ENCODE measurements around the gene ZDHHC14.
"Not testable (repeated sequence)": the region's sequence is repeated elsewhere in the genome, so short reads cannot be mapped to it uniquely, and the experiment has no call there.

The ZDHHC14 gene

GRCh38 chr6:157381631-157382621 lies 936 bp downstream of the ZDHHC14 start:
- peak; percentile 44 for DNase-seq

DNA sequence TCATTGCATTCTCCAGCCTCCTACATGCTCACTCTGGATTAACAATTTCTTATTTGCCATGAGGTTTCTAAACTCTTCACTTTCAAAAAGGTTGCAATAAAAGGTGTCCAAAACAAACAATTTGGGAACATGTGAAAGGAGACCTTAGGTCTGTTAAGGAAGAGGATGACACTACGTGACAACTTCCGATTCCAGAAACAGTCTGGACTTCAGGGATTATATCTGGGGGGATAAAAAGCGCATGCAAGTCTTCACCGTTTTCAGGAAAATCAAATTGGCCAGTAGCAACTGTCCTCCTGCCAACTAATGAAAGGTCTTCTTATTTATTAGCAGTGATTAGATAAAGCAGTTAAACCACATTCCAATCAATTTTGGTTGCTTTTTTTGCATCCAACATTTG lies 1.8 kb downstream of the ZDHHC14 start:
- DNase-seq = no peak

DNA sequence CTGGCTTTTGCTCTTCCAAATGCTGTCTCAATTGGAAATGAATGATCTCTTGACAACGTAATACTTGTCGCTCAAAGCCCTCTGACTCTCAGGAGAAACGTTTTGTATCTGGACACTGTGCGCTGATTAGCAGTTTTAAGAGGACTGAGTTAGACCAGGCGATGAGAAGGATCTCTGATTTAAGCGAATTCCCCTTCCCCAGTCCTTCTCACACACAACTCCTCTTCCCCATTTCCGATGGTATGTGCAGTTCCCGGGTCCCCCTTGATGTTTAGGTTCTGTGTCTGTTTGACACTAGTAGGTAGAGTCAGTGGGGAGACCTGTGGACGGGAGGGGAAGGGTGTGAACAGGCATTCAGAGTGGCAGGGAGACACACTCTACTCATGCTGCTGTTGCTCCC lies 2.5 kb downstream of the ZDHHC14 start:
- DNase-seq = no peak

DNA sequence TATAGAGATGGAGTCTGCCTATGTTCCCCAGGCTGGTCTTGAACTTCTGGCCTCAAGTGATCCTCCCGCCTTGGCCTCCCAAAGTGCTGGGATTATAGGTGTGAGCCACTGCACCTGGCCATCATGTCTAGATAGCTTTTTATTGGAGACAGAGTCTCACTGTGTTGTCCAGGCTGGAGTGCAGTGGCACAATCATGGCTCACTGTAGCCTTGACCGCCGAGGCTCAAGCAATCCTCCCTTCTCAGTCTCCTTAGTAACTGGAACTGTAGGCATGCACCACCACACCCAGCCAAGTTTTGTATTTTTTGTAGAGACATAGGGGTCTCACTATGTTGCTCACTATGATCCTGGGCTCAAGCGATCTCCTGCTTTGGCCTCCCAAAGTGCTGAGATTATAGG lies 4.0 kb downstream of the ZDHHC14 start:
- not testable (repeated sequence) for DNase-seq

- DNase-seq = no peak
These were observed 4.5 kb downstream of the ZDHHC14 start for GRCh38 chr6:157385482-157385881.

DNA sequence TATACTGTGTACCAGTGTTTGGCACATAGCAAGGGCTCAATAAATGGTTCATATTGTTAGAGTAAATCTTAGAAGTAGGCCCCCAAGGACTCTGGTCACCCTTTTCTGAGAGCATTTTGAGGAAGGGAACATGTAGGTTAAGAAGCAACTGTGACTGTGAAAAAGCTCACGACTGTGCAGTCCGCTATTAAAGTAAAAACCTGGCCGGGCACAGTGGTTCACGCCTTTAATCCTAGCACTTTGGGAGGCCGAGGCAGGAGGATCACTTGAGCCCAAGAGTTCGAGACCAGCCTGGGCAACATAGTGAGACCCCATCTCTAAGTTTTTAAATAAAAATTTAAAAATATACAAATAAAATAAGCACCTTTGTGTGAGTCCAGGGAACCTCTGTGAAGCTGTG lies 5.0 kb downstream of the ZDHHC14 start:
- no peak for DNase-seq

DNA sequence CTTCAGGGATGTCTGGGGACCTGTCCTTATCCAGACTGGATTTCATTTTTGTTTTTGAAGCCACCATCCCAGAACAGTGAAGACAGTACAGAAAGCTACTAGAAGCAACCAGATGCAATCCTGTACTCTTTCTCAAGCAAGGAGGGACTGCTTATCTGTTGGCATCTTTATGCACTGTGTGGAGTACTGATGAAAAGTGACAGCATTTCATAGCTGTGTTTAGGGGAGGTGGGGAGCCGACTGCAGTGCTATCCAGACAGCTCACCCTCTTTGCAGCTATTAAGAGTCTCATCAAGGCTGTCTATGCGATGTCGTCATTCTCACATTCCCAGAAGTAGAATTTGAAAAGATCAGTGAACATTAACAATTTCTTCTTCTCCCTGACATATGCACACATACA lies 5.5 kb downstream of the ZDHHC14 start:
- no peak for DNase-seq

DNA sequence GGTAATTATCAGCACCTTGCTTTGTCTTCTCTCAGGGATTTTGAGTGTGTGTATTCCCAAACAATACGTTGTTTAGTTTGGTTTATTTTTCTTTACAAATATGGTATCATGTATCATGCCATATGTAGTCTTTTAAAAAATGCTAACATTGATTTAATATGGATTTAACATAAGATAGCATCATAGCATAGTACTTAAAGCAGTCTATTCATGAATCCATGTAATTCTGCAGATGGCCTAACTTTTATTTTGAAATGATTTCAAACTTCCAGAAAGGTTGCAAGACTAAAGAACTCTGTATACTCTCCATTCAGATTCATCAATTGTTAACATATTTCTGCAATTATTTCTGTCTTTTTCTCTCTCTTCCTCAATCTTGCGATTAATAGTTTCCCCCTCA lies 7.9 kb downstream of the ZDHHC14 start:
- no peak for DNase-seq

DNA sequence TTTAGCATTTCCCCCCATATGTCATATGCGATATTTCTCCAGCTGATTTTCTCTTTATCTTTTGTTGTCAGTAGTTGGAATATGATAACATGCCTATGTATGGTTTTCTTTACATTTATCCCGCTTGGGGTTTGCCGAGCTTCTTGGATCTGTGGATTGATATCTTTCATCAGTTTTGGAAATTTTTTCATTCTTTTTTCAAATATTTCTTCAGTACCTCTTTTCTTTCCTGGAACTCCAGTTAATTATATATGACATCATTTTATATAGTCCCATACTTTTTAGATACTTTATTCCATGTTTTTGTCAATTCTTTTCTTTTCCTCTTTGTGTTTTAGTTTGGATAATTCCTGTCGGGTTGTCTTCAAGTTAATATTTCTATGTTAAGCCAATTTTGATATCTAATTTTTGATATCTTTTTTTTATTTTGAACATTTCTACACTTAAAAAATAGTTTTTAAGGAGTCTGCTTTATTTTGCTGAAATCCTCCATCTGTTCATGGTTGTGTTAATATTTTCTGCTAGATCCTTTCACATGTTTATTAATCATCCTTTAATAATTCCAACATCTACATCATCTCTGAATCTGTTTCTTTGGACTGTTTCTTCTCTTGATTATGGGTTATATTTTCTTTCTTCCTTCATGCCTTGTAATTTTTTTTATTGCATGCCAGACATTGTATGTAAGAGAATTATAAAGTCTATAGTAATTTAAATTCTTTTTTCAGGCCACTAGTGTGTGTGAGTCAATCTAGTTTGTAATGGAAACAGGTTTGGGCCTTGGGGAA lies 9.5 kb downstream of the ZDHHC14 start:
- no peak for DNase-seq

DNA sequence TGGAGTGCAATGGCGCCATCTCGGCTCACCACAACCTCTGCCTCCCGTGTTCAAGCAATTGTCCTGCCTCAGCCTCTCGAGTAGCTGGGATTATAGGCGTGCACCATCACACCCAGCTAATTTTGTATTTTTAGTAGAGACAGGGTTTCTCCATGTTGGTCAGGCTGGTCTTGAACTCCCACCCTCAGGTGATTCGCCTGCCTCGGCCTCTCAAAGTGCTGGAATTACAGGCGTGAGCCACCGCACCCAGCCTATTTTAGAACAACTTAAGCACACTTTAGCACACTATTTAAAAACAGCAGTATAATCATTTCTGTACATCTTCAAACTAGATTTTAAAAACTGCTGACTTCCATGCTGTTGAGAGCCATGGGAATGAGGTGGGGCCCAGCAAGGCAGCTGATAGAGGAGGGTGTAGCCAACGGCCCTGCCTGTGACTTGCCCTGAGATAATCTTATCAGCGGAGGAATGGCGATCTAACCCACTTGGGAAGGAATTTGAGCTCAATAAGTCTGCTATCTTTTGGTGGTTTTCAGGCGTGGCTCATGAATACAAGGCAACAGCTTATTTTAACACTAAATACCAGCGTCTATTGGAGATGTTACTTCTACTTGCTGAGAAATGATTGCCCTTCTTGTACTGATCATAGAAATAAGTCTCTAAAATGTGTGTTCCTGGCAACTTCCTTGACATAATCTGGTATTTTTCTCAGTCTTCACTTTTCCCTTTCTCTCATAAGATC lies 12.1 kb downstream of the ZDHHC14 start:
- DNase-seq = no peak

GRCh38 chr6:157393669-157394327 lies 12.8 kb downstream of the ZDHHC14 start:
- DNase-seq = no peak

DNA sequence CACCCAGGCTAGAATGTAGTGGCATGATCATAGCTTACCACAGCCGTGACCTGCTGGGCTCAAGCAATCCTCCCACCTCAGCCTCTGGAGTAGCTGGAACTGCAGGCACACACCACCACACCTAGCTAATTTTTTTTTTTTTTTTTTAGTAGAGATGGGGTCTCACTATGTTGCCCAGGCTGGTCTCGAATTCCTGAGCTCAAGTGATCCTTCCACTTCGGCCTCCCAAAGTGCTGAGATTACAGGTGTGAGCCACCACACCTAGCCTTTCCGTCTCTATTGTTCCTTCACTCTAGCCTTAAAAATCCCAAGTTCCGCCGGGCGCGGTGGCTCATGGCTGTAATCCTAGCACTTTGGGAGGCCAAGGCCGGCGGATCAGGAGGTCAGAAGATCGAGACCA lies 14.2 kb downstream of the ZDHHC14 start:
- DNase-seq = not testable (repeated sequence)

GRCh38 chr6:157396026-157396425 lies 15.0 kb downstream of the ZDHHC14 start:
- no peak for DNase-seq

DNA sequence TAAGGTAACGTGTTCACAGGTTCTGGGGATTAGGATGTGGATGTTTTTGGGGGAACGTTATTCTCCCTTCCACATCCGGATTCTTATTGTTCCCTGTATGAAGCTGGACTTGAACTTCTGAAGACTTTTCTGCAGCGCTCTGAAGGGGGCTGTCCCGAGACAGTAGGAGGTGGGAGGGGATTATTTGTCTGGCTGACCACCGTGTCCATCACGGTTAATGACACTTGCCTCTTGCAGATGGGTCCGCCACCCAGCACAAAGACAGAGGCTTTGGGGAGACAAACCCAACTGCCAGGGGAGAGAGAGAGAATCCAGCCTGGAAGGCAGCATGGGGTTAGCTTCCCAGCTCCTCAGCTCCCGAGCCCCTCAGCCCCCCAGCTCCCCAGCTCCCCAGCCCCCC lies 16.7 kb downstream of the ZDHHC14 start:
- DNase-seq = no peak

DNA sequence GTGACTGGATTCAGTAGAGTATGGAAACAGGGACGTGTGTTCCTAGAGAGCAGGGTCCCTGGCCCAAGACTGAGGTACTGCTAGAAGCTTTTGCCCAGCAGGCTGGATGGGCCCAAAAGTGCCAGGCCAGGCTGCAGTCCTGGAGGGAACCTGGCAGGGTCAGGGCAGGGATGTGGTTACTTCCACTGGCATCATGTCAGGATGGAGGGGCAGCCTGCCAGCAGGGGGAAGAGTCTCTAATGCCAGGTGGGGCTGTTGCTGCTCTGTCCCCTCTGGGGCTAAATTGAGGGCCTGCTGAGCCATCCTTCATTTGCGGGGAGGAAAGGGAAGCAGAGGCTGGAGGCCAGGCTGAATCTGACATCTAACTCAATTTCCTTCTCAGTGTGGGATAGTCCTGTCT lies 17.2 kb downstream of the ZDHHC14 start:
- DNase-seq = no peak

- DNase-seq = no peak
These were observed 19.7 kb downstream of the ZDHHC14 start for GRCh38 chr6:157400676-157401075.

DNA sequence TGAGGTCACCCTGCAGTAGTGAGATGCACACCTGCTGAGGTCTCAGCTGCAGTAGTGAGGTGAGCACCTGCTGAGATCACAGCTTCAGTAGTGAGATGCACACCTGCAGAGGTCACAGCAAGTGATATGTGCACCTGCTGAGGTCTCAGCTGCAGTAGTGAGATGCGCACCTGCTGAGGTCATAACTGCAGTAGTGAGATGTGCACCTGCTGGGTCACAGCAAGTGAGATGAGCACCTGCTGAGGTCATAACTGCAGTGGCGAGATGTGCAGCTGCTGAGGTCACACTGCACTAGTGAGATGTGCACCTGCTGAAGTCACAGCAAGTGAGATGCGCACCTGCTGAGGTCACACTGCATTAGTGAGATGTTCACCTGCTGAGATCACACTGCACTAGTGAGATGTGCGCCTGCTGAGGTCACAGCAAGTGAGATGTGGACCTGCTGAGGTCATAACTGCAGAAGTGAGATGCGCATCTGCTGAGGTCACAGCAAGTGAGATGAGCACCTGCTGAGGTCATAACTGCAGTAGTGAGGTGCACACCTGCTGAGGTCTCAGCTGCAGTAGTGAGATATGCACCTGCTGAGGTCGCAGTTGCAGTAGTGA lies 20.8 kb downstream of the ZDHHC14 start:
- DNase-seq = no peak

- DNase-seq = no peak
These were observed 22.2 kb downstream of the ZDHHC14 start for GRCh38 chr6:157402996-157403685.

- no peak for DNase-seq
These were observed 22.7 kb downstream of the ZDHHC14 start for GRCh38 chr6:157403686-157404051.

GRCh38 chr6:157405986-157406385 lies 25.0 kb downstream of the ZDHHC14 start:
- peak; percentile 46 for DNase-seq

- DNase-seq = no peak
These were observed 25.7 kb downstream of the ZDHHC14 start for GRCh38 chr6:157406661-157407060.

GRCh38 chr6:157407646-157408045 lies 26.7 kb downstream of the ZDHHC14 start:
- DNase-seq = no peak

All from kidney glomerular epithelial cell (primary cell).